ENCODE results near the gene LDB3.

Gene LDB3

GRCh38 chr10:86651631-86652331 lies 16.5 kb upstream of the LDB3 start:
- no peak for DNase-seq

DNA sequence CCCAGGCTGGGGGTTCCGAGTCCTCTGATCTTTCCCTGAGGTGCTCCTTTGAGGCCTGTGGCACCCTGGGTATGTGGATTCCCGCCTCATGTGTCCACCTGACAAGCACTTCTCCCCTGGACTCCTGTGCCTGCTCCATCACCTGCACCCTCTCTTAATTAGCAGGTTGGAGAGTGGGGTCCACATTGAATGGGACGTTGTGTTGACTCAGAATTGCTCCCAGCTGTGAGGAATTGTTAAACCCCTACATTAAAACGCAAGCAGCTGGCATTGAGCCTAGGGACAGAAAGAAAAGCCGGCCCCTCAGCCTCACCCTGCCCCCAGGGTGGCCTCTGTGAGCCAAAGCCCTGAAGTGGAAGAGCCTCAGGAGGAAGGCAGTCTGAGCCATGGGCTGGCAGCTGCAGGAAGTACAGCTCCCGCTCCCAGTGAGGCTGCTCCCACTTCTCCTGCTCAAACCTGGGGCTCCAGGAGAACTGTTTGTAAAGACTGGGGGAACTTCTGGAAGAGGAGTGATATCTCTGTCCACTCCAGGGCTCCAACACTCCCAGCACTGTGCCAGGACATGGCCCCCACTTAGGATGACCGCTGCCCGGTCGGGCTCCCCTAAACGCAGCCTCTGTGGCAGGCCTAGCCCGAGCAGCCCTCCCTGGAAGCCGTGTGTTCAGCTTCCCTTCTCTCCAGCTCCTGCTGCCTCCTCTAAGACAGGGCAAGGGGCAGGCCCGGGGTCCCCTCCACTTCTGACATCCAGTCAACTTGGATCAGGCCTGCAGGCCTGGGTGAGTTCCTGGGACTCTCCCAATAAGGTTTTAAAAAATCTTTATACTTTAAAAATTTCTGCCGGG lies 15.7 kb upstream of the LDB3 start:
- DNase-seq = no peak

GRCh38 chr10:86653379-86653778 lies 14.9 kb upstream of the LDB3 start:
- no peak for DNase-seq

GRCh38 chr10:86653987-86654386 lies 14.3 kb upstream of the LDB3 start:
- no peak for DNase-seq

- DNase-seq = no peak
Observed at GRCh38 chr10:86654411-86655172, 13.7 kb upstream of the LDB3 start, which contains the start of gene OPN4. OPN4 (plus strand) TSS chr10:86654547; CDS start chr10:86654784, 237 bp downstream.

DNA sequence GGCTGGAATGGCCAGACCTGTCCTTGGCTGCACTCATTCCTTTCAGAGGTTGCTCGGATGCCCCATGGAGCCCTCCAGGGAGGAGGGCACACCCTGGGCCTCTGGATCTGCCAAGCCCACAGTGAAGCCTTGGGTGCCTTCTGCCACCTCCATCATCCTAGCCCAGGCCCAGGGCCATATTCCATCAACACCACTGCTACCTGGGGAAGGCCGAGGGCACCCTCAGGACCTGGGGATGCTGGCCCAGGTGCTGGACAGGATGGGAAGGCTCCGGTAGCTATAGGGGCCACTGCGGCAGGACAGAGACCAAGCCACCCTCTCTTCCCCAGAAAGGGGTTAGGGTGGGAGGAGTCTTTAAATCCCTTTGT lies 13.2 kb upstream of the LDB3 start:
- DNase-seq = no peak

- DNase-seq = peak; percentile 7
Observed at GRCh38 chr10:86655596-86655995, 12.7 kb upstream of the LDB3 start.

DNA sequence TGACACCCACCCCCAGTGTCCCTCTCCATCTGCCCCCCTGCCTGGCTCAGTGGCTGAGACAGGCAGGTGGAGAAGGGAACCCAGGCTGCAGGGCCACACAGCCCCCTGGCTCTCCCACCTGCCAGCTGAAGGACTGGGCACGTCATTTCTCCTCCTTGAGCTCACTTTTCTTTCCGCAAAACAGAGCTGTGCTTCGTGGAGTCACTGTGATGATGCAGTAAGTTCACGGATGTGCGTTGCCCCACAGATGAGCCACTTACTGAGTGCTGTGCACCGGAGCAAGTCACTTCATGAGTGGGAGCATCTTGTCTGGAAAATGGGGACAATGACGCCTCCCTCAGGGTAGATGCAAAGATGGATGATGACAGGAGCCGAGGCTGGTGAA lies 11.3 kb upstream of the LDB3 start:
- DNase-seq = peak; percentile 8

DNA sequence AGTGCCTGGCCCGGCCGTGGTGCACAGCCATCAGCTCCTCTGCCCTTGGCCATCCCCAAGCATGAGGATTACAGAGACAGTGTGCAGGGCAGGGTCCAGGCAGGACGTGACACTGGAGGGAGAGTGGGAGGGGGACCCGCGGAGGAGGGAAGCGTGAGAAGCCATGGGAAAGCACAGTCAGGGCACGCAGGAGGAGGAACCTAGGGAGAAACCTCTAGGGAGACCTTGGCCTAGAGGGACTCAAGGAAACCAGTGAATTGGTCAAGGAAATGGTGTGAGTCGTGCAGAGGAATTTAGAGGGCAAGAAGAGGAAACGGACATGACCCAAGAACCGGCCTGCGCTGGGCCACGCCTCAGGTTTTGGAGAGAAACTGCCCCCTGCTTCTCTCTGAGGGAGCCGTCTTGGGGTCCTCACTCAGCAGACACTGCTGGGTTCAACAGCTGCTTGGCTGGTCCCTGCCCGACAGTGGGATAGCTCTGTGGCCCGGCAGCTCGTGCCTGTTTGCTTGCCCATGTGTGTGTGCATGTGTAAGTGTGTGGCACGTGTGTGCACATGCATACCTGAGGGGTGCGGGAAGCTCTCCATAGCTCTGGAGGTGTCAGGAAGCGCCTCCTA lies 10.8 kb upstream of the LDB3 start:
- peak; percentile 13 for DNase-seq

DNA sequence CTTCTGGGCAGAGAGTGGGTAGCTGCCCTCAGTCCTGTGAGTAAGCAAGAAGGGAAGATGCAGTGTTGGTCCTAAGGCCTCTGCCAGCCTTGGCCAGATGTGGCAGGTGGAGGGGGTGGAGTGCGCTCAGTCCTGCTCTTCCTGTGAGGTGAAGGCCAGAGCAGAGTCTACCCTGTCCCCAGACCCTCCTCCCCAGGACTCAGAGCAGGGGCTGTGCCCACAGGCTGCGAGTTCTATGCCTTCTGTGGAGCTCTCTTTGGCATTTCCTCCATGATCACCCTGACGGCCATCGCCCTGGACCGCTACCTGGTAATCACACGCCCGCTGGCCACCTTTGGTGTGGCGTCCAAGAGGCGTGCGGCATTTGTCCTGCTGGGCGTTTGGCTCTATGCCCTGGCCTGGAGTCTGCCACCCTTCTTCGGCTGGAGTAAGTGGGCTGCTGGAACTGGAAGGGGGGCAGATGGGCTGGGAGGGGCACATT lies 10.0 kb upstream of the LDB3 start:
- DNase-seq = peak; percentile 15

DNA sequence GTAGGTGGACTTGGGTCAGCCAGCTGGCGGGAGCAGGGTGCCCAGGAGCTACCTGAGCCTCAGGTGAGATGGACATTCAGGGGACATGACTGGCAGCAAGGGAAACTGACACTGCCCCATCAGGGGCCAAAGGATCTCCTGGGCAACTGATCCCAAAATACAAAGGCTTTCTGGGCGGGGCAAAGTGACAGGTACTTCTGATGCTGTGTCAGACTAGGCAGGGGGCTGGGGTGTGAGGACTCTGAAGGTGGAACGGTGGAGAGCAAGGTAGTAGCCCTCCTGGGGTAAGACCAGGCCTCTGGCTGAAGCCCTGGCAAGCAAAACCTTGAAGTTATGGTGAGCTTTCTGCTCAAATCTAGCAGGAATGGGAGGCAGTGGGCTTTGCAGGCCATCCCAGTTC lies 9.6 kb upstream of the LDB3 start:
- peak; percentile 10 for DNase-seq

DNA sequence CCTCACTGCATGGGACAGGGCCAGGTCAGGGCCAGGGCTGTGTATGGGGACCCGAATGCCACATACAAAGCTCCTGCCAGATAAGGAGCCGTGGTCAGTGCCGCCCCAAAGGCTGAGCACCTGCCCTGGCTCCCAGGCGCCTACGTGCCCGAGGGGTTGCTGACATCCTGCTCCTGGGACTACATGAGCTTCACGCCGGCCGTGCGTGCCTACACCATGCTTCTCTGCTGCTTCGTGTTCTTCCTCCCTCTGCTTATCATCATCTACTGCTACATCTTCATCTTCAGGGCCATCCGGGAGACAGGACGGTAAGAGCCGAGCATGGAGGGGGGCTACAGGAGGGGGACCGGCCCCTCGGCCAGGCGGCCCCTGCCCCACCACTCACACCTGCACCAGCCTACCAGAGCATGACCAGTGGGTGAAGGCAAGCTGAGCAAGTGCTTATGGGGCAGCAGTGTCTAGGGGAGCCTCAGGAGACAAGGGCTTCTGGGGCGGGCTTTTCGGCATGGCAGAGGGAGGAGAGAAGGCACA lies 9.1 kb upstream of the LDB3 start:
- peak; percentile 13 for DNase-seq

DNA sequence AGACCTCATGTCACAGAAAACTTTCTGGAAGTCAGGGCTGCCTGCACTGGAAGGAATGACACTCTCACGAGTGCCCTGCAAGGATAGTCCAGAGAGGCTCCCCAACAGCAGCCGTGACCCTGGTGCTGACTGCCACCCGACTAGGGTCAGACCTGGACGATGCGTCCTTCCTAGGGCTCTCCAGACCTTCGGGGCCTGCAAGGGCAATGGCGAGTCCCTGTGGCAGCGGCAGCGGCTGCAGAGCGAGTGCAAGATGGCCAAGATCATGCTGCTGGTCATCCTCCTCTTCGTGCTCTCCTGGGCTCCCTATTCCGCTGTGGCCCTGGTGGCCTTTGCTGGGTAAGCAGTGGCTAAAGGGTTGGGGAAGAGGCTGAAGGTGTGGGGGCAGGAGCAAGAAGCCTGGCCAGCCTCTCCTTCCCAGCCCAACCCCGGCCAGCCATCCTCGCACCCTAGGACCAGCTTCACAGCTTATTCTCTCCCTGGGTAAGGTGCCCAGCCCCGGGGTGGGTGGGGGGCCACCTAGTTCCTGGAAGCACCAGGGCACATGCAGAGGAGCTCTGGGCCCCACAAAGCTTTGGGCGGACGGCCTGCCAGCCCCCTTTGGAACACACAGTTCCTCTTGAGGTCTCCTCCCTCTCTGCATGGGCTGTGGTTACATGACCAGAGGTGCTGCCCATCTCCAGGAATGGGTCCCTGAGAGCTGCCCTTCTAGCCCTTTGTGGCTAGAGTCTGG lies 8.4 kb upstream of the LDB3 start:
- DNase-seq = peak; percentile 6

DNA sequence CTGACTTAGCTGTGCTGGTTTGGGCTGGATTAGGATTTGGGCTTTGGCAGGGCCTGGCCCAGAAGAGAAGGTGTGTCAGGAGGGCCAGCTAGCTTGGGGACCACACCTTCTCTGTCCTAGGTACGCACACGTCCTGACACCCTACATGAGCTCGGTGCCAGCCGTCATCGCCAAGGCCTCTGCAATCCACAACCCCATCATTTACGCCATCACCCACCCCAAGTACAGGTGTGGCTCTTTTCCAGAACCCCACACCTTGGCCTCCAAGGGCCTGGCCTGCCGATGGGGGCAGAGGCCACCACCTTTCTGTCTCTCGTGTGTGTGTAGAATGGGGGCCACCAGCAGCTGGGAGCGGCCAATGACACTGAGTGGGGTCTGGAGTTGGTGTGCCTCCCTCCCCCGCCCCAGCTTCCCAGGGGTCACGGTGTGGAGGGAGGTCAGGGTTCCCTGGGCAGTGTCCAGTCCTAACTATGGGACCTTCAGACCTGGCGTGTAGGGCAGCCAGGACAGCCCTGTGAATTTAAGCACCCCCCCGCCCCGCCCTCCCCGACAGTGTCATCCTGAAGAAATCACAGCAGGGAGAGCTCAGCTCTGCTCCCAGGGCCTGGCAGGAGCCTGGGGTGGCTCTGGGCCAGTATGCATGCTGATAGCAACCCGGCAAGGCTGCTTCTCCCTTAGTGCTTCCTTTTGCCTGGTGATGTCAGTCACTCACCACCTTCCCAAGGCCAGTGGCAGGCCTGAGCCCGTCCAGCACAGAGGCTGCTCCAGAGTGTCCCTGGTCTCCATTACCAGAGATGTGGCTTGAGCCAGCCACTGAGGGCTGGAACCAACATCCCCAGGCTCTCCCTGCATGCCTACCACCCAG lies 6.9 kb upstream of the LDB3 start:
- DNase-seq = peak; percentile 7

DNA sequence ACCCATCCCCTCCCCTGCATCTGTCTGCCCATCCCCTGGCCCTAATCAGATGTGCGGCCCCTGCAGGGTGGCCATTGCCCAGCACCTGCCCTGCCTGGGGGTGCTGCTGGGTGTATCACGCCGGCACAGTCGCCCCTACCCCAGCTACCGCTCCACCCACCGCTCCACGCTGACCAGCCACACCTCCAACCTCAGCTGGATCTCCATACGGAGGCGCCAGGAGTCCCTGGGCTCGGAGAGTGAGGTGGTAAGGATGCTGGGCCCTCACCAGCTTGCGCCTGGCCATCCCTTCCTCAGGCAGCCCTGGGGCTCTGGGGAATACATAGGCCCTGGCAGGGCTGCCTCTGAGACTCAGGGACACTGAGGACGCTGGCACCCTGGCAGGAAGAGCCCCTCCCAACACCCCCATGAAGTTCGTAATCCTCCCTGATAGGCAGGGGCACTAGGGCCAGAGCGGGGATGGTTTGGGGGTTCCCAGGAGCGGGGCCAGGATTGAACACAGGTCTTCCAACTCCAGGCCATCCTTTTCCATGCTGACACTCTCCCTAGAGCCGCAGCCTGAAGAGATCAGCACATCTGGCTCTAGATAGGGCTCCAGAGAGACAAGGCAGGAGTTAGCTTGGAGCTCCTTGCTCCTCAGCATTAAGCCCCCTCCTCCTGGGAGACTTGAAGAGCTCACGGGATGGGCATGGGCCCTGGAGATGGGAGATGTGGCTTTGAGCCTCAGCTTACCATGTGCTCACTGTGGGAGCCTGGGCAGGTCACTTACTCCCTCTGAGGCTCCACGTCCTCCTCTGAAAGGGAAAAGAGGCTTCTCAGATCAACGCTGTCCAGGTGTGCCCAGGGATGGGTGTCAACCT lies 5.9 kb upstream of the LDB3 start:
- no peak for DNase-seq

DNA sequence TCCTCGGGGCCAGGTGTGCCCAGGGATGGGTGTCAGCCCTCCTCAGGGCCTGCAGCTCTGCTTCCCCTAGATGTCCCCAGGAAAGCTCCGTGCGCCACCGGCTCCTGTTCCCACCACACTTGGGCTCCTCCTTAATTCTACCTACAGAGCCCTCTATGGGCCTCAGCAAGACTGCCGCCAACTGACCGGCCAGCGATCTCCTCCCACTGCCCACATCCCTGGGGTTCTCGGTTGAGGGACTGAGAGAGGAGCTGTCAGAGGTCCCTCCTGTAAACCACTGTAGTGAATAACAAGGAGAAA lies 5.3 kb upstream of the LDB3 start:
- DNase-seq = no peak

- DNase-seq = no peak
Observed at GRCh38 chr10:86663576-86664339, 4.6 kb upstream of the LDB3 start.

DNA sequence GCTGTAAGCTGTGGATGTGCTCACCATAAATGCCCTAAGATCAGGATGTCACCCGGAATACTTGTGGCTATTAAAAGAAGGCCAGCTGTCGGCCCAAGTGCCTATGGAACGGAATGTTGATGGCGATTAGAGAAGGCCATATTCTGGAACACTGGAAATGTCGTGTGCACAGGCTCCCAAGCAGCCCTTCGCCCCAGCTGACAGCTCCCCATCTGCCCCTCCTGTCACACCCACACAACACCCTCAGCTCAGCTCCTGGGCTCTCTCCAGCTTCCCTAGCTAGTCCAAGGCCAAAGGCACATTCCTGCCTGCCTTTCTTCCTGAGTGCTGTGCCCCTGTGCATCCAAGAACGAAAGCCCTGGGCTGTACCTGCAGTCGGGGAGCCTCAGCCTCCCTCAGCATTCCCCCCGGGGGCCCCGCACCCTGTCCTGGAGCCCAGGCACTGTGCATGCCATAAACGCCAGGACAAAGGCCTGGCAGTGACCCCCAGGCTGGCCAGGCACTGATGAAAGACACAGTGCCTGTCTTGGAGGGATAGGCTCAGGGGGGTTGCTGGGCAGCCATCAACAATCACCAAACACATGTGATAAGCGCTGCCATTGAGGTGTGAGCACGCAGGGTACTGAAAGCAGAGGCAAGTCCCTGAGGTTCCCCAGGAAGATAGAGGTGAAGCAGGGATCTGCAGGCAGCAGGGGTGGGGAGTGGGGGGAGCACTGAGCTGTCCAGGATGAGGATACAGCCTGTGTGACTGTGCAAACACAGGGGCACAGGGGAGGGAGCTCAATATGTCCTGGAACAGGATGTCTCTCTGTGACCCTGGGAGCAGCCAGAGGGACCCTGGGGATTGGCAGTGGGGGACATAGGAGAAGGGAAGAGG lies 3.7 kb upstream of the LDB3 start:
- no peak for DNase-seq
